ENCODE results near the gene OPCML.

OPCML gene

GRCh38 chr11:133531971-133532651 is at the start of gene OPCML:
TSS of gene OPCML (minus strand) at chr11:133532501.
- DNase-seq = no peak

DNA sequence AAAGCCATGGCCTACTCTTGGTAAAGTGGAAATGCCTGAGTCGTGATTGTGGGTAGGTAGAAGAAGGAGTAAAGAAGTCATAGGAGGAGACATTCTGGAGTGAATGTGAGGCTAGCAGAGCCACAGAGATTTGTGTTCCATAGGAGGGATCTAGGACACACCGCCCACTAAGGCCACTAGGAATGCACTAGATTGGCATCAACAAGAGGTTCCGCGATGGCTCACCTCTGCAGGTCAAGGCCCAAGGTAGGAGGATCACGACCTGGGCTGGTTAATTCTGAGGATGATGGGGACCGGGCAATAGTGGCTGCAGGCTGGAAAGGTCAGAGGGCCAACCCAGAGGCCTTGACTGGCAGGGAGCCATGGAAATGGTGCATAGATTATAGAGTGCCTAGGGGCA is 48.8 kb upstream of the OPCML start:
- no peak for DNase-seq

GRCh38 chr11:133579165-133580031 is 47.1 kb upstream of the OPCML start:
- DNase-seq = no peak

DNA sequence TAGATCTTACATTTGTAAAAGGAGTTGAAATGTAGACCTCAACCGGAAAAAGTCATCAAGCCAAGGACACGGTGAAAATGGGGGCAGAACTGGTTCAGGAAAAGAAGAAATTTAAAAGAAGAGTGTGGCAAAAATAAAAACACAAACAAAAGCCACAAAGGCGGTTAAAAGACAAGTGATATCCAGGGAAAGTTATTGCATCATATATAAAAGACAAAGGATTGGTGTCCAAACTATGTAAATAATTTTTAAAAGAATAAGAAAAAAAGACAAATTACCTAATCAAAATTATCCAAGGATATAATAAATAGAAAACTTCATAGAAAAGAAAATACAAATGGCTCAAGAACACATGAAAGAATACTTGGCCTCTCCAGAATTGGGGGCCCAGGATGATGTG is 45.1 kb upstream of the OPCML start:
- no peak for DNase-seq

DNA sequence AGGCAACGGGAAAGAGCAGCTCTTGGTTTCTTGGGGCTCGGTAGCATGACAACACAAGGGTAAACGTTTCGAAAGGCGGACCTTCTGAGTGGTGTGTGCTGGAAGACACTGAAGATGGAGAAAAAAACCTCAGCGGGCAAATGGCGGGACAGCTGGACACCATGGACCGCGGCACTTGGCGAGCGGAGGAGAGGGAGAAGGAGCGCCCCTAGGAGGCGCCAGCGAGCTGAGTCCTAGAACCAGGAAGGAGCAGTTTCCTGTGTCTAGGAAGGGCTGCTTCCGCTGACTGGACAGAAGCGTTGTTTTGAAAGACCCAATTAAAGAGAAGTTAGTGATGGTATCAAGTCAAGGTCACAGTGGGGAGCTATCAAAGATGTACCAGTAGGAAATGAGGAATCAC is 44.0 kb upstream of the OPCML start:
- DNase-seq = no peak

DNA sequence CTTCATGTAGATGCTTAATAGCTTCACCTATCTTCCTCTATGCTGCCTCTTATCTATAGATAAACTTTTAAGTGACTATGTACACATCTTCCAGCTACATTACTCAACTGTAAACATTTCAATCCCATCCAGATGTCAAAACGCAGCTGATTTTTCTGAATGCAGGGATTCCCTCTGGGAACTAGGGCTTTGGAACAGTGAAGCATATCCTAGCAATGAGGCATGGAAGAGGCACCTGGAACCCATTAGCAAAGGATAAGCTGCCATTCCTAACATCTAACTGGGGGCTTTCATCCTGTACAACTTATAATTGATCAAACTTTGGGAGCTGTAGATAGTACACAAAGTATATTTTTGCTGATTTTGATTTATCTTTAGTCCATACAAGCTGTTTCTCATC is 40.8 kb upstream of the OPCML start:
- DNase-seq = no peak

GRCh38 chr11:133570376-133570775 is 38.1 kb upstream of the OPCML start:
- DNase-seq = no peak

- DNase-seq = no peak
These were observed 31.3 kb upstream of the OPCML start for GRCh38 chr11:133563505-133564025.

- no peak for DNase-seq
These were observed 28.2 kb upstream of the OPCML start for GRCh38 chr11:133560472-133560855.

GRCh38 chr11:133559833-133560471 is 27.7 kb upstream of the OPCML start:
- DNase-seq = no peak

GRCh38 chr11:133559382-133559781 is 27.1 kb upstream of the OPCML start:
- no peak for DNase-seq

DNA sequence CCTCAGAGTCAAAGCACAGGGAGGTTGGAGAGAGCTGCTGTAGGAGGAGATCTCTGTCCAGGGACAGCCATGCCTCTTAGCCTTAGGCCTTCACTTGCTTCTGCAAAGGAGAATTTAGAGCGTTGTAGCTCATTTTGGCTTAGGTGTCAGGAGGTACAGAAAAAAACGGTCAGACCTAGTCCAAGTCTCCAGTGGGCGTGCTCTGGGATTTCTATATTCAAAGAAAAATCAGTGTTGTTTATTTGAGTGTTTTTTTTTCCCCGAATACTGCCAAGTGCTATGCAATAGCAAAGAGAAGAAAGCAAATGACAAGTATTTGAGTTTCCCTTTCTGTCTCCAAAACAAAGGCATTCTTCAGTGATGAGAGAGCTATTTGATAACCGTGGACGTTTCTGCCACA is 22.7 kb upstream of the OPCML start:
- no peak for DNase-seq

DNA sequence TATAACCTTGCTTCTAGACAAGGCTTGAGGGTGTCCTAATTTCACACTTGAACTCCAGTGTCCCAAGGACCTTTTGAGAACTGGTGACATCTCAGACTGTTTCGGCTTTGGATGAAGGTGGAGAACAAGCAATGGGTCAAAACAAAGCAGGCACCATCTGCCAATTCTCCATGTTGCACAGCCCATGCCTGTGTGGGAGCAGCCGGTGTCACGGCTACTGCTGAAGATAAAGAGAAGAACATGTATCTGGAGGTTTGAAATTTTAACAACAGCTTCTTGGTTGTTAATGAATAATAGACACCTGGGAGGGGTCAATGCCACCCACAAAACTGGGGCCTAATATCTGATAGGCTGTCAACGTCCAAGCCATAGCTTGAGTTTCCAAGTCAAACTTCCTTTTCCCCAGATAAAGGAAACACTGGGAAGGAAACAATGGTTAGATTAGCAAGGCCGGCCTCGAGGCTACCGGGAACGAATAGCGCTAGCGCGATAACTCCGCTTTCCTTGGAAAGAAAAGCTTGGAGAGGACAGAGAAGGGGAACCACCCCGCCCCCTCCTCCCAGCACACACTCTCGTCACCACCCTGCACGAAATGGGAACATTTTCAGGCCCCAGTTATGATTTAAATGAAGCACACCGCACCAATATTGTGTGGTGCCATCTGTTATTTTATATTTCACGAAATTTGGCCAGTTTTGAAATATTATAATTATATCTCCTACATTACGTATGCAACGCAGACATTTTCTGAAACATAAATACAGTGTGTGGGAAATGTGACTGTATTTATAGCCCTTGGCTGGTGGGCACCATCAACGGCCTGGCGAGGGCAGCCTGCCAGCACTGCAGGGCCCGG is 21.8 kb upstream of the OPCML start:
- no peak for DNase-seq

DNA sequence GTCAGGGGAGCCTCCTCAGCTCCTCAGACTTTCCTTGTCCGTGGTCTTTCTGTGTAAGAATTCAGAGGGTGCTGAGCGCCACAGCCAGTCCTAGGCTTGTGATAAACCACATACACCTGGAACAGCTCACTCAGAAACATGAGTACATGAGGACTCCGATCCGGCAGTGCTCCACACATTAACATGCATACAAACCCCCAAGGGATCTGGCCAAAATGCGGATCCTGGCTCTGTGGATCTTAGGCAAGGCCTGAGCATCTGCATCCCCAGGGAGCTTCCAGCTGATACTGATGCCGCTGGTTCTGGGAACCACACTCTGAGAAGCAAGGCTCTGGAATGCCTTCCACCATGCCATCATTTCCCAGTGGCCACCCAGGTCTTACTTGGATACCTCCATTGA is 20.6 kb upstream of the OPCML start:
- DNase-seq = no peak

- no peak for DNase-seq
These were observed 18.8 kb upstream of the OPCML start for GRCh38 chr11:133551064-133551463.

DNA sequence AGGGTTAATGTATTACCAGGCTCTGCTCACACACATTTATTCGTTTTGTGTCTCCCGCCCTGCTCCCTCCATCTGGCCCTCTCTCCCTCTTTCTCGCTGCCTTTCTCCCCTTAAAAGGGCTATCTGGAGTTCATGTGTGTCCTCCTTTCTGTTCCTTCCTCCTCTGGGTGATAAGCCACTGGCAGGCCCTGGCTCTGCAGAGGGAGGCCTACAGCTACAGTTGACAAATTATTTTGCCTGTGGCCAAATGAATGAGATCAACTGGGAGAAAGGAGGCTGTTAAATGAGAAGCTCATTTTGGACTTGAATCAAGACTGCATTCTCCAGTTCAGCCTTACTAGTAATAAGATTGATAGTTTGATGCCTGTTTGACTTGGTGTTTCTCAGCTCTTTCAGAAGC is 17.5 kb upstream of the OPCML start:
- no peak for DNase-seq

DNA sequence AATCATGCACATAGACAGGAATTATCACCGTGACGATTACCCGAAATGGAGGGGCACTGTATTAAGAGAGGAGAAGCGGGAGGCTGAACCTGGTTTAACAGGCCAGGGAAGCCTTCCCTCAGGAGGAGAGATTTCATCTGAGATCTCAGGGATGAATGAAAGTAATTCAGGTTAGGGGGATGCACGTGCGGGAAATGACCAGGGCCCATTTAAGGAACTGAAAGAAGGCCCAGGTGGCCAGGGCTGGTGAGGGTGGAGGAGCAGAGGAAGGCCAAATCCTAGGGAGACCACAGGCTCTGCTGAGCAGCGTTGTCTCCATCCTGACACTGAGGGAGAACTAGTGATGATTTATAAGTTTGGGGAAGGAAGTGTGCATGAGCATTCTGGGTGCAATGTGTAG is 16.3 kb upstream of the OPCML start:
- DNase-seq = no peak

- DNase-seq = no peak
These were observed 15.7 kb upstream of the OPCML start for GRCh38 chr11:133547808-133548494.

DNA sequence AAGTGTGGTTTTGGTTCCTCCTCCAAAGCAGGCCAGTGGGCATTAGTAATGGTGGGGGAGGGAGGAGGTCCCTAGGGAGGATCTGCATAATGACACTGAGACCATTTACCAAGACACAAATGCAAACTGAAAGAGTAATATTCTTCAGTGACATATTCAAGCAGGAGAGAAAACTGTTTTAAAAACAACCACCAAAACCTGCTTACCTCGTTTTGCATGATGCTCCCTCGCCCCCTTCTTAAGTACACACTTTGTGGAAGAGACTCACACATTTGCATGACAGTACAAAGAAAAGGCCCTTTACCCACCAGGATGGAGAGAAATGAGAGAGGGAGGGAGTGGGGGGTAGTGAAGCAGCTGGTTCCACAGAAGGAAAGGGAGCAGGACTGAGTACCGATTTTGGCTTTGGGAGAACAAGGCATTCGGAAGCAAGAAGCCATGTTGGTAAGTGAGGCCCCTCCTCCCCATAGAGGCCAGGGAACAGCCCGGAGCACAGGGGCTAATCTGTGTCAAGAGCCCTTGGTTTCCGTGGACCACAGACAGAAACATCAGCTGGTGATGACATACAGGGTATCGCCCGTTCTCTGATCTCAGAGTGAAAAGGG is 13.0 kb upstream of the OPCML start:
- DNase-seq = no peak

DNA sequence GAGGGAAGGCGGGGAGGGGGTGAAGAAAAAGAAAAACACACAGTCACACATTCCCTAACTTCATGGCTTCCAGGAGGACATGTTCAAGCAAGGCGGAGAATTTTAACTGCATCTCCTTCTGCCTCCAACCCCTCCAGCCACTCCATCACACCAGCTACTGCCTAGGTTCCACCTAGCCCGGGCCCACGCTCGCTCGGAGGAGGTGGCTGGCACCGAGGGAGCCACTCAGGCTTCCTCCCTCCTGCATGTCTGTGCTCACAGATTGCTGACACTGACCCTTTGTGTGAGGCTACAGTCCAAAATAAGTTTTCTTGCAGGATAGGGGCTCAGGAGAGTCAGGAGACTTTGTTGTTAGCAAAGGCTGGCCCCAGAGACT is 9.4 kb upstream of the OPCML start:
- DNase-seq = no peak

GRCh38 chr11:133541021-133541719 is 8.9 kb upstream of the OPCML start:
- DNase-seq = no peak

Data from activated T-cell treated with anti-CD3 and anti-CD28 coated beads, Interleukin-2, amount 50 U/mL, for 1 hour (primary cell).